Measurements from ENCODE around the gene RPL36. TPM values are rescaled to one million over a fixed set of nuclear protein-coding genes. Genes with fewer than 3 reads are reported as not detected.

RPL36 gene
- total RNA-seq, 3 donors from 2014 or later, result 541 to 812 (median 769) TPM

DNA sequence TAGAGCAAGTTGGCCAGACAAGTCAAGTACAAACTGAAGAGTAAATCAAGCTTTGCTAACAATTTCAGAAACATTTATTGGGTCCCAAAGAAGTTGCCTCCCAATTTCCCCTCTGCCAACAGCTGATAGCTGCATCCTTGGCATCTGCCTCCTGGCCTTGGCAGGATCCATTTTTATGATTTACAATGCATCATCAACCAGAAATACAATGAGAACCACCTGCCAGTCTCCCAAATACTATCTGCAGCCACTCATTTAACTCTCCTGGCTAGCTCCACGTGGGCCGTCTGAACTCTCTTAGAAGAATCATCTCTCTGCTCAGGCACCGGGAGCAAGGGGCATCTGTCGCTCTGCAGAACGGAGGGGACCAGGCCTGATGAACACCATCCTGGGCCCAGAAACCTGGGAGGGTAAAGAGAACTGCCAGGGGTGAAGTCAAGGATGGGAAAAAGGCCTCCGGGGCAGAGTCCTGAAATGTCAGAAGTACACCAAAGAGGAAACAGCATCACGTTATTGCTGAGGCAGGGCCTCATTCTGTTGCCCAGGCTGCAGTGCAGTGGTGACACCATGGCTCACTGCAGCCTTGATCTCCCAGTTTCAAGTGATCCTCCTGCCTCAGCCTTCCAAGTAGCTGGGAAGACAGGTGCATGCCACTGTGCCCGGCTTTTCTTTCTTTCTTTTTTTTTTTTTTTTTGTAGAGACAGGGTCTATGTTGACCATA, 27.3 kb downstream of the RPL36 start:
- intact Hi-C loops (cut with DNase I, micrococcal nuclease), result no loop called here

DNA sequence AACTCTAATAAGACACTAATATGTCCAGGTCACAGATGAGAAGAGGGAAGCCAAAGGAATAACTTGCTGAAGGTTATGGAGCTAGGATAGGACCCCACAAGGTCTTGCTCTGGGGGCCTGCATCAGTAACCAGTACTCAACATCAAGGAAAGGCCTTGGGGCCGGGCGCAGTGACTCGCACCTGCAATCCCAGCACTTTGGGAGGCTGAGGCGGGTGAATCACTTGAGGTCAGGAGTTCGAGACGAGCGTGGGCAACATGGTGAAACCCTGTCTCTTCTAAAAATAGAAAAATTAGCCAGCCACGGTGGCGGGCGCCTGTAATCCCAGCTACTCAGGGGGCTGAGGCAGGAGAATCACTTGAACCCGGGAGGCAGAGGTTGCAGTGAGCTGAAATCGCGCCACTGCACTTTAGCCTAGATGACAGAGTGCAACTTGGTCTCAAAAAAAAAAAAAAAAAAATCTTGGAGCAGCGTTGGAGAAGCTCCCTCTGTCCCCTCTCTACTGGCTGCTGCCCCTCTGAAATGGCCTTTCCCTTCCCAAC, 28.0 kb downstream of the RPL36 start:
- no peaks in the 10 kb centered on the region for H3K36me3 ChIP-seq (ENCODE audit: low read depth)
- TF ChIP-seq, protein P1, sequence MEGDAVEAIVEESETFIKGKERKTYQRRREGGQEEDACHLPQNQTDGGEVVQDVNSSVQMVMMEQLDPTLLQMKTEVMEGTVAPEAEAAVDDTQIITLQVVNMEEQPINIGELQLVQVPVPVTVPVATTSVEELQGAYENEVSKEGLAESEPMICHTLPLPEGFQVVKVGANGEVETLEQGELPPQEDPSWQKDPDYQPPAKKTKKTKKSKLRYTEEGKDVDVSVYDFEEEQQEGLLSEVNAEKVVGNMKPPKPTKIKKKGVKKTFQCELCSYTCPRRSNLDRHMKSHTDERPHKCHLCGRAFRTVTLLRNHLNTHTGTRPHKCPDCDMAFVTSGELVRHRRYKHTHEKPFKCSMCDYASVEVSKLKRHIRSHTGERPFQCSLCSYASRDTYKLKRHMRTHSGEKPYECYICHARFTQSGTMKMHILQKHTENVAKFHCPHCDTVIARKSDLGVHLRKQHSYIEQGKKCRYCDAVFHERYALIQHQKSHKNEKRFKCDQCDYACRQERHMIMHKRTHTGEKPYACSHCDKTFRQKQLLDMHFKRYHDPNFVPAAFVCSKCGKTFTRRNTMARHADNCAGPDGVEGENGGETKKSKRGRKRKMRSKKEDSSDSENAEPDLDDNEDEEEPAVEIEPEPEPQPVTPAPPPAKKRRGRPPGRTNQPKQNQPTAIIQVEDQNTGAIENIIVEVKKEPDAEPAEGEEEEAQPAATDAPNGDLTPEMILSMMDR (IDR thresholded peaks at IDR 0.05), result no peak
- no peaks in the 10 kb centered on the region for H3K9me3 ChIP-seq
- no peak for DNase-seq
- intact Hi-C loops (cut with DNase I, micrococcal nuclease), result no loop called here
- no peak overlapping the region for H3K4me3 ChIP-seq
- ATAC-seq, result no peak
- peaks cover 12% of the 10 kb centered on the region for H3K4me1 ChIP-seq (ENCODE audit: low read depth)

More for the DNA sequence above, 27.3 kb downstream of the RPL36 start:
- Histone ChIP-seq H3K4me1 (ENCODE audit: low read depth) (peaks cover 12% of the 10 kb centered on the region), H3K4me3 (no peak overlapping the region), H3K9me3 (no peaks in the 10 kb centered on the region), H3K36me3 (ENCODE audit: low read depth) (no peaks in the 10 kb centered on the region)
- DNase-seq (no peak), ATAC-seq (no peak)
- TF ChIP-seq, protein P1 (IDR thresholded peaks at IDR 0.05), result no peak

DNA sequence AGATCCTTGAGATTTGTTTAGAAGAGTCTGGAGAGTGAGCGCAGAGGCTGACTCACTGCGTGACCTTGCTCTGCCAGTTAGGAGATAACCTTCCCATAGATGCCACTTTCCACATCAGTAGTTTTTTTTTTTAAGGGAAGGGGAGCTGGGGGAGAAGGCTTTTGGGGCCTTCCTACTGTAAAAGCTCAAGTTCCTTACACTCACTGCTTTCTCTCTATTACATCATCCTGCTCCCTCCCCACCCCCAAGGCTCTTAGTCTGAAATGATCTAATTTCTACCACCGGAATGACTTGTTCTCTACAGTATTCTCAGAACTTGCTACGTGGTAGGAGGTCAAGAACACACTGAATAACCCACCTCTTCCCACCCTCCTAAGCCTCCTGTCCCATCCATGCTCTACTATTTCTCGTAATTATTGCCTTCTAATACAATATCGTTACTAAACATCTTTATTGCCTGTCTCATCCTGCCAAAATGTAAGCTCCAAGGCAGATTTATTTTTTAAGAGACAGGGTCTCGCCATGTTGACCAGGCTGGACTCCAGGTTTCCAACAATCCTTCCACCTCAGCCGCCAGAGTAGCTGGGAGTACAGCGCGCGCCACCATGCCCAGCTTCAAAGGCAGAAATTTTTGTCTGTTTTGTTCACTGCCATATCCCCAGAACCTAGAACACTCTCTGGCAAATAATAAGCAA, 28.6 kb downstream of the RPL36 start:
- no peak for DNase-seq
- H3K4me1 ChIP-seq (ENCODE audit: low read depth), result peaks cover 12% of the 10 kb centered on the region
- ATAC-seq, result no peak
- intact Hi-C loops (cut with DNase I, micrococcal nuclease), result no loop called here
- peak overlapping the region; percentile 95 for H3K4me3 ChIP-seq
- no peaks in the 10 kb centered on the region for H3K9me3 ChIP-seq
- H3K36me3 ChIP-seq (ENCODE audit: low read depth), result no peaks in the 10 kb centered on the region
- TF ChIP-seq, protein P1 (IDR thresholded peaks at IDR 0.05), result no peak

DNA sequence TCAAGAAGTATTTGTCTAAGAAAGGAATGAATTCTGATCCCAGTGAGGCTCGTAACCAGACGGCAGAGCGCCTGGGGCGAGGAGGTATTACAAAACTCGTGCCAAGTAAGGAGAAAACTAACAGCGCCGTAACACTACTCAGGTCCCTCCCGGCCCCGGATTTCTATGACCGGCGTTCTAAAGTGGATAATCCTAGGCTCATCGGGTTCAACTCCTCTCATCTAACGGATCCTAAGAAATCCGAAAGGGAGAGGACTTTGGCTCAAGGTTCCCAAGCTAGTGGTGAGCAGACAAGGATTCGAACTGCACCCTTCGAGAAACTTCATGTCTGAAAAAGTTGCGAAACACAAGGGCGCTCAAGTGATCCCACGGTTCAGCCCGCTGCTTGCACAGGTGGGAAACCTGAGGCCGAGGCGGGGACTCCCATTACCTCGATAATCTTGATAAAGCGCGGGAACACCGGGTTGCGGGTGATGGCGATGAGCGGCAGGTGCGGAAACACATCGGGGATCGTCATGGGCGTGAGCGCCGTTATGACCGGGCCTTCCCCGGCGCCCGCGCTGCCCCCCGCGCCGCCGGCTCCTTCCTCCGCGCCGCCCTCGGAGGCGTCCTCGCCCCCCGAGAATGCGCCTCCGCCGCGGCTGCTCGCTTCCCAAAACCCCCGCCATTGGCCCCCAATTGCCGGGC, 29.3 kb downstream of the RPL36 start:
- intact Hi-C loops (cut with DNase I, micrococcal nuclease), result no loop called here
- DNase-seq (peak in 1 of 3 donors; percentile 35), ATAC-seq (peak; percentile 2)
- Histone ChIP-seq H3K4me3 (peak overlapping the region; percentile 95), H3K4me1 (ENCODE audit: low read depth) (peaks cover 12% of the 10 kb centered on the region), H3K36me3 (ENCODE audit: low read depth) (no peaks in the 10 kb centered on the region), H3K9me3 (no peaks in the 10 kb centered on the region)
- TF ChIP-seq, protein P1 (IDR thresholded peaks at IDR 0.05), result no peak

DNA sequence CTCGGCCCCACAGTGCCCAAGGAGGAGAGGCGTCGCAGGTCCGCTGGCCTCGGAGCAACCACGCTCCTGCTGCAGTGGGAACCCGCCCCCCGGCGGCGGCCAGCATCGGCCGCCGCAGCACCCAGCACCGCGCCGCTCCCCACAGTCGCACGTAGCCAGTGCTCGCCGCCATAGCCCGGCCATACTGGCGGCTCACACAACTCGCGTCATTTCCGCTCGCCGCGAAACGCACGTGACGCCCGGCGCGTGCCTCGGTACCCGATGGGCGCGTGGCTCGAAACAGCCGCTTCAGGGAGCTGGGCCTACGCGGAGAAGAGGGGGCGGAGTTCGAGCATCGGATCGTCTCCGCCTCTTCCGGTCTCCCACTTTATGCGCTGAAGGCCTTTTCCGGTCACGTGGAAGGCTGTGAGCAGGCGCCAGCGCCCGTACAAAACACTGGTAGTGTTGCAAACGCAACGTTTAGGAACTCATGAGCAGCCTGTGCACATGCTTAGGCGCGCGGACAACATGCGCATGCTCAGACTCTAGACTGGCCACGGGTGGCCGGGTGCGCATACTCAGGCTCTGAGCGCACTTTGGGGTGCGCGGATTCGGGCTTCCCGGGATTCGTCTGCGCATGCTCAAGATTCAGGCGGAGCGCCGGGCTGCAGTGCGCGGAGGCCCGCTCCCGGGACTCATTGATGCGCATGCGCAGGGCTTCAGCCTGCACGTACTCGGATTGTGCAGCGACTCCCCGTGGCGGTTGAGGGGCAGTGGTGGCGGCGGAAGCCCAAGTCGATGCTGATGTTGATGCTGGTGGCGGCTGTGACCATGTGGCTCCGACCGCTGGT, 30.1 kb downstream of the RPL36 start, which contains the start of the genes CATSPERD and LONP1:
CATSPERD (plus strand) TSS at position 677 of the 830 bp plus-strand sequence; CDS start at position 778, 101 bp downstream.
LONP1 (minus strand) TSS at position 186 of the 830 bp plus-strand sequence; CDS start at position 172, 14 bp downstream.
- no peaks in the 10 kb centered on the region for H3K36me3 ChIP-seq (ENCODE audit: low read depth)
- TF ChIP-seq, protein P1 (IDR thresholded peaks at IDR 0.05), result peak; percentile 90
- H3K4me1 ChIP-seq (ENCODE audit: low read depth), result peaks cover 12% of the 10 kb centered on the region
- intact Hi-C loops (cut with DNase I, micrococcal nuclease), result no loop called here
- ATAC-seq (peak; percentile 98), DNase-seq (peak; percentile 99)
- H3K9me3 ChIP-seq, result no peaks in the 10 kb centered on the region
- H3K4me3 ChIP-seq, result peak within 1 kb of the TSS; percentile 95

Measured in mucosa of descending colon (tissue), 3 donors.